ENCODE data around the gene CHIA.

Gene CHIA

DNA sequence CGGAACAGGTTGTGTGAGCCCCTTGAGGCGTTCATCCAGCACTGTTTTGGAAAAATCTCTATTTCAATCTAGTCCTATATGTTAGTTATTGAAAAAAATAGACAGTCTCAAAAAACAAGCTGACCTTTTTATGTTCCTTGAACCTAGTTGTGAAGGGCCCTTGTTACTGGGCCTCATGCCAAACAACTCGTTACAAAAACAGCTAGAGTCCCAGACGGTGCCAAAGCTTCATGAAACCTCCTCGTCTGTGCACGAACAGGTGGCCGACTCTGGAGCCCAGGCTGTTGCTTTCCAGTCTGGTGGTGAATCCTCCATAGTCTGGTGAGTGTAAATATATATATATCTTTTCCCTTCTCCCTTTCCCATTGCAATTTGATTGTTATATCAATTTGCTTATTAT lies at the start of gene CHIA:
Gene CHIA (plus strand): TSS at position 222 of the 400 bp plus-strand sequence. CDS start 19,617 bp downstream, outside the sequence.
- no peak for DNase-seq

DNA sequence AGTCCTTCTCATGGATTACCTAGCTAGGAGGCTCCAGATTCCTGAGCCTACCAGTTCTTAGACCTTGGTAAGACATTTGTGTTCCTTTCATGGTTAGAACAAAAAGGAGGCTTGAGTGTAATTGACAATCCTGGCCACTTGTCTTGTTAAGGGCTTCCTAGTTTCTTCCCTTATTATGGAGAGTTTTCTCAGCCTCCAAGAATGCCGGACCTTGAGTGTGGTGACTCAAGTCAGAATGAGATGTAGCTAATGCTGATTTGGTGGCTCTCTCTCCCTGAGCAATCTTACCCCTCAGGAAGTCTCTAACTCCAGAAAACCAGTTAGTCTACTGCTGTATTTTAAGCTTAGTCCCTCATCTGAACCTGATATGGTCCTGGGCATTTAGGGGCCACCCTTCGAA lies 48.9 kb upstream of the CHIA start:
- no peak for DNase-seq

DNA sequence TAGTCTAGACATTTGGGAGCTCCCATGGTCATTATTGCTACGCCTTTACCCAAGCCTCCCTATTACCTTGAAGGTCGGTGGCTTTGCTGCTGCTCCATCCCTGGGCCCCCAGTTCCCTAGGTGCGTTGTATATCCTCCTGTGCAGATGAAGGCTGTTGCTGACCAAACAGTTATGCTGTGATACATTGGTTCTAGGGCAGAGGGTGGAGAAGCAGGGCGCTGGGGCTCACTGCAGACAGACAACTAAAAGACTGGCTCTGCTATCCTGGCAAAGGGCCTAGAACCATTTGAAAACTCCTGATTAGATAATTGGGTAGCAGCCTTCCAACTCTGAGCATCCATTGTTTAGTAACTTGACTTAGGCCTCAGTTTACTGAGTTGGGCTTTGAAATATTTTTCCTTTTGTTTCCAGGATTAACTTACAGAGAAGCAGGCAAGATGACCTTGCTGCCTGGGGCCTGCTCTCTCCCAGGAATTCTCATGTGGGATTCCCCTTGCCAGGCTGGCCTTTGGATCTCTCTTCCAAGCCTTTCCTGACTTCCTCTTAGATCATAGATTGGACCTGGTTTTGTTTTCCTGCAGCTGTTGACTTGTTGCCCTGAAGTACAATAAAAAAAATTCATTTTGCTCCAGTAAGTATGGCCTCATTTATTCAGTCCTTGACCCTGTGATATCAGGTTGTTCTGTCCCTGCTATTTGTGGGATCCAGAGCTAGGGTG lies 47.7 kb upstream of the CHIA start:
- DNase-seq: no peak

DNA sequence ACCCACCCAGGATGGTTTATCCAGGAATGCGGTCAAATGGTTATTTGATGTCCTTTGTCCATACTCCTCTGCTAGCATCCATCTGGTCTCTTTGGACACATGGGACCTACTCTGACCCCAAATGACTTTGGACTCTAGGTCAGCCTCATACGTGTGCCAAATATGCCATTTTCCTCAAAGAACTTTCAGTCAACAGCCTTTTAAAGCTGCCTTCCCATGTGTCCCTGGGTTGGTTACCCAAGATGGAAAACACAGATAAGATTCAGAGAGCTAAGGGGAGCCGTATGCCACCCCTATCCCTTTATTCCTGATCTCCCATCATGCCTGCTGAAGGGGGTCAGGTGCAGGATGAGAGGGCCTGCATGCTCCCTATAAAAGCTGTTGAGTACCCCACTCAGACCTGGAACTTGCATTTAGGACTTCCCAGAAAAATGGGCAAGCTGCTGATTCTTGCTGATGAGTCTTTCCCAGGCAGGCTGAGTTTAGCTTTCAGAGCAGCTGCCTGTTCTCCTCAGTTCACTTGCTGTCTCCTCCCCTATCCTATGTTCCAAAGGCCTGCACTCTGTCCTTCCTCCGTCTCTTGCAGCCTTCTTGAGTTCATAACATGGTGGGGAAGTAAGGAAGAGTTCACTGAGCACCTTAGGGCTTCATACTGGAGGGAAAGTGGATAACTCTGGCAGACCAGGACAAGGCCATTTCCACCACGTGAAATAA lies 43.4 kb upstream of the CHIA start:
- no peak for DNase-seq

DNA sequence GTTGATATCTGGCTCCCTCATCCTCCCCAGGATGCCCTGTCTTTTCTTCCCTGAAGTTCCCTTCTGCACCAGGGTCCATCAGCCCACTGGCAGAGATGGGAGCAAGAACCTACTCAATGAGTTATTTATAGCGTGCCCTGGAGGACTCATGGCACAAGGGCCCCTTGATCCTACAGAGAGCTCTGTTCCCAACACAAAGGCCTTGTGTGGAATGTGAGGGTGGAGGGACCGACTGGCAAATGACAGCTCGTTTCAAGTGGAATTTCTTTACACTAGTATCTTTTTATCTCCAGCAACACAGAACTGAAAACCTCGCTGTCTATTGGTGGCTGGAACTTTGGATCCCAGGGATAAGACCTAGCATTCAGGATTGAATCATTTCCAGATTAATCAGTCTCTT lies 40.7 kb upstream of the CHIA start:
- no peak for DNase-seq

DNA sequence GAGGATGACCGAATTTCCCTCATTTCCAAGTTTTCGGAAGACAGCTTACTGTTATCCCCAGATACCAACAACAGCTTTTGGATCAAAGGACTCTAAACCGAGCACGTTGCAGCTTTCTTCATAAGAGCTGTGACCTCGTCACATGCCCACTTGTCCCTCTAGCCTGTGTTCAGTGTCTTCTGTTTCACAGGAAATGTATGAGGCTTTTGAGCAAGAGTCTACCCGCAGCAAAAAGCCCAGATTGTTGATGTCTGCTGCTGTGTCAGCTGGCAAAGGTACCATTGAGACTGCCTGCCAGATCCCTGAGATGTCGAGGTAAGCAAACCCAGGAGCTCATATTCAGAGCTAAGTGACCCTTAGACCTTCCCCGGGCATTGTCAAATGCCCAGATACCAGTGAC lies 39.1 kb upstream of the CHIA start:
- DNase-seq: no peak

DNA sequence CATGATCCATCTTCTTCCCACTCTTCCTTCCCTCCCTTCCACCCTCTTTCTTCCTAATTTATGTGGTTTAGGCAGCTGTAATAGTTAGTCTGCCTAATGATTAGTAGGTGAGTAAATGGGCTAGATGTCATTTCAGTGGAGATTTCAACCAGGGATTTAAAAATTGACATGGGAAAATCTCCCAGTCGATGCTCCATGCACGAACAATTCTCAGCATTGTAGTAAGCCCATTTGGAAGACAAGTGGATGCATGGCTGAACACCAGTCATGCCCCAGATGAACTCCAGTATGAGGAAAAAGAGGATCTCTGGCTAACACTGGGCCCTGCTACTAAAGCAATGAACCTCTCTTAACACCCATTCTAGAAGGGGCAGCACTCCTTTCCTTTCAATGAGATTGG lies 37.9 kb upstream of the CHIA start:
- no peak for DNase-seq

DNA sequence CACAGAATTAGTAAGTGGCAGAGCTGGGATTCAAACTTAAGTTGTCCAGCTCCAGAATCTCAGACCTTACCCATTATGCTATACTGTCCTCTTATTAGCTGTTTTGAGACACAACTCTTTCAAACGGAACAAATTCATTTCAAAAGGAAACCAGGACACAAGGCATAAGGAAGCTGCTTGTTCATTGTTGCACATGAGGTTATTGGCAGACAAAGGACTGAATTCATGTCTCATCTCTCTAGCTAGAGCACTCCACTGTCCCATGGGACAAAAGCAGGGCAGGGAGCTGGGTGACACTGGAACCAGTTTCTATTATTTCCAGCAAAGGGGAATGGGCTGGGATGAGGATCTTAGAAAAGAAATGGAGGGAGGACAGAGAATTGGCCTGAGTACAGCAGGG lies 36.8 kb upstream of the CHIA start:
- DNase-seq: no peak

DNA sequence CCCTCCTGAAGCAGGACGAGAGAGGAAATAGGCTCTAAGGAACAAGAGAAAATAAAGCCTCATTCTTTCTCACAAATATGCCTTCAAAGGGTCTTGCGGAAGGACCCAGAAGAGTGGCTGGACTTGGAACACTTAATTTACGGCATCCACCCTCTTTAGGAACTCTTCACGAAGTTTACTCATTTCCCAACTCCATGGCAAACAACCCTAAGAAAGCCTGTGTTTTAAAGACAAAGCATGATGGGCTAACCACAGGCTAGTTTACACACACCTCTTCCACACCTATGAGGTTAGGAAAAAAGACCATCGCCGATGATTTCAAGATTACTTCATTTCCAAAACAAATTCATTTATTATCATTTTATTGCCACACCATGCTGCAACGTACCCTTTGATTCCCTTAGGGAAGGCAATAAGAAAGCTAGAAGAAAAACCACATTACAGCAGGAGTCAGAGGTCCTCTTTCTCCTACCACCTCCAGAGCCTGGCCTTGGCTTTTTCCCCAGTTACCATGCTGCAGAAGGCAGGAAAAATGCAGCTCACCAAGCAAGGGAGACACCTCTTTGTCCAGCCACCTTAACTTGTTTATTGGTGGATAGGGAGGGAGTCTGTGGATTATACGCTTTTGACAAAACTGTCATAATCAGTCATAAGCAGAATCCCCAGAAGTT lies 33.5 kb upstream of the CHIA start:
- no peak for DNase-seq

DNA sequence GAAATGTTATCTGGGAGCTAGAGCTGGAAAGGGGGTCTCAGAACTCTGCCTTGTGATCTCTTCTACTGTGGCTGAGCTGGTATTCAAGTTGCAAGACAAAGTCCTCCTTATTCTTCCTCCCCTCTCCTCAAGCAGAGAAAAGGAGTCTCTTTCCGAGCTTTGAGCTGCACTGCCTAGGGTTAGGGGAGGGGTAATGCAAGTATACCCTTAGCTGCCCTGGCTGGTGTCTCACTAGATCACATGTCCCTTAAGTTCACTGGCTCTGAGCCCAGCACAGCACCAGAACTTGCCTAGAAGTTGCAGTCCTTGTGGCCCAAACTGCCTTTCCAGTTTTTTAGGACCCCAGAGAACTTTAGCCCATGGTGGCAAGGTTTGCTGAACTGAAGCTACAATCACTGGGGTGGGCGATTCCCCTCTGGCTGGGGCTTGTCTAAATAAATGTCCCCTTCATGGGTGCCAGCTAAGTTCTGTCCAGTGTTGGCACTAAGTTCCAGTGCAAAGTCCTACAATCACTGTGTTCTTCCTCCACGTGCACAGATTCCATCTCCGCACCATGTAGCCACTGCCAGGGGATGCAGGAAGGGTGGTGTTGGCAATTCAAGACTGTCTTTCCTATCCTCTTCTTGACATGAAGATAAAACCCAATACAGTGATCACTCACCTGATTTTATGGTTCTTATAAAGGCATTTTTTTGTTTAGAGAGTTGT lies 22.7 kb upstream of the CHIA start:
- no peak for DNase-seq

DNA sequence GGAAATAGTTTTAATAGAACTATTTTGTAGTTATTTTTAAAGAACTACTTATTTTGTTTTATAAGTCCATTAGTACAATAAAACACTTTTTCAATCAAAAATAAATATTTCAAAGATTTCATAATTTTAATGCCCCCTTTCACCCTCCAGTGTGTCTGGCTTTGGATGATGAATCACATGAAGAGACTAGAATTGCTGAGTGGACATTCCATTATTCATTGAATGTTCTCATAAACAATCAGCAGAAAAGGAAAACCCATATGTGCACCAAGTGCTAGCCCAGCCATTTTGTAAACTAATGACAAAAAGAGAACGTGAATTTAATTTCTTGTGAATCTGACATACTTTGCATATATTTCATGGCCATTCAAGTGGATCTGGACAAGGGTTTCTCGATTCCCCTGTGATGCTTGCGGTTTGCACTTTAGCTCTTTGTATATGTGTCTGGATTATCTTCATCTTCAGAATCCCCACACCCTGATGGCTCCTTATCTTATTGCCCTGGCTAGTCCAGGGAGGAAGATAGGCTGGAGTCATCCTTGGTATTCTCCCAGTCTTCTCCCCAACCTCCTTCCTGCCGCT lies 20.7 kb upstream of the CHIA start:
- DNase-seq: no peak

DNA sequence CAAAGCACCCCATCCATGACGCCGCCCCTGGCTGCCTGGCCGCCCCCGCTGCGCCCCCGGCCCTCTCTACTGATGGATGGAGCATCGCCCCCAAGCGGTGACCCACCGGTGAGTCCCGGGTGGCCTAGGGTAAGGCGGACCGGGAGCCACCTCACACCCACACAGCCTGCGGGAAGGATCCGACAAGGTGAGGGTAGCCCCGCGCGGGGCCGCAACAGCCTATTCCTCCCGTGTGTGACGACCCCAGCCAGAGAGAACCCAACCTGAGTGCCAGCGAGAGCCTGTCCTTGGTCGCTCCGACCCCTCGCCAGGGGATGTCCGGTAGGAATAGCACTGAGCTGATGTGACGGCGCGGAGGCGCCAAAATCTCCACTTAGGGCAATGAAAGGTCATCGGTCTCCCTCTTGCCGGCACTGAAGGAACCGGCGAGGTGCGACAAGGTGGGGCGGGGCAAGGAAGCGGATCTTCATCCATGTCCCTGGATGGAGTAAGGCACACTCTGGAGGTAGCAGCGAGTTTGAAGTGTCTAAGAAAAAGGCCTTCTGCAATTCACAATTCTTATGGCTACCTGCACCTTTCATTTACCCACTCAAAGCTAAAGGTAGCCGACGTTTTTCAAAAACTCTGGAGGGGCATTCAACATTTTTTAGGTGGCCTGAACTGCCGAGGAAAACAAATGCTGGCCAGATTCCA lies 19.7 kb upstream of the CHIA start:
- DNase-seq: no peak

DNA sequence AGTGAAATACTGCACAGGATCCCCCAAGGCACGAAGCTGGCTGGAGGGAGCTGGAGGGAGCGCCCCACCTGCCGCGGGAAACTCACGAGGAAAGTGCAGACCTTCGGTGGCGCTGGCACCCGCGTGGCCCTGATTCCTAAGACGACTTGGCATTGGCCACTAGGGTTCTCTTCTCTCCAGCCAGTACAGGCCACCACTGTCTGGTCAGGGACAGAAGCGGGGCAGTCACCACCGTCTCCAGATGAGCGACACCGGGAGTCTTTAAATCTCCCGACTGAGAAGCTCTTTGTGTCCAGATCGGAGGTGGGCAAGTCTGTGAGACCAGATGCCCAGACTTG lies 19.2 kb upstream of the CHIA start:
- no peak for DNase-seq

DNA sequence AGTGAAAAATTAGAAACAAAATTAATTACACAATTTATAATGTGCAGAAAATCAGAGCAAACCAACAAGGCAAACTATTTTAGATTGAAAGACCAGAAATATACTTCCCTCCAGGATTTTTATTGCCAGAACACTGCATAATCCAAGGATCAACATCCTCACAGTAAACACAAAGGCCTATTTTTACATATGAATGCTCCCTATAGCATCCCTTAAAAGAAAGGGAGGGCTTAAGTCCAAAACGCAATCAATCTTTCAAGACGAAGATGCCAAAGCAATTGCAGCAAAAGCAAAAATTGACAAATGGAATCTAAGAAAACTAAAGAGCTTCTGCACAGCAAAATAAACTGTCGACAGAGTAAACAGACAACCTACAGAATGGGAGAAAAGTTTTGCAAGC lies 18.6 kb upstream of the CHIA start:
- DNase-seq: no peak

DNA sequence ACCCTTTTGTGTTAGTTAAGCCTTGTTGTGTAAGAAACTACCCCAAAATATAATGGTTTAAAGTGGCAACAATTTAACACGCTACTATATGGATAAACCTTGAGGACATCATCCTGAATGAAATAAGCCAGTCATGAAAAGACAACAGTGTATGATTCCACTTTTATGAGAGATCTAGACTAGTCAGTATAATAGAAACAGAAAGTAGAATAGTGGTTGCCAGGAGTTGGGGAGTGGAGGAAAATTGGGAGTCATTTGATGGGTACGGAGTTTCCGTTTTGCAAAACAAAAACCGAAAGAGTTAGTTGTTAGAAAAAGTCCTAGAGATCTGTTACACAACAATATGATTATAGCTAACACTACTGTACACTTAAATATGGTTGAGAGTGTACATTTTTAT lies 16.0 kb upstream of the CHIA start:
- peak; percentile 16 for DNase-seq

DNA sequence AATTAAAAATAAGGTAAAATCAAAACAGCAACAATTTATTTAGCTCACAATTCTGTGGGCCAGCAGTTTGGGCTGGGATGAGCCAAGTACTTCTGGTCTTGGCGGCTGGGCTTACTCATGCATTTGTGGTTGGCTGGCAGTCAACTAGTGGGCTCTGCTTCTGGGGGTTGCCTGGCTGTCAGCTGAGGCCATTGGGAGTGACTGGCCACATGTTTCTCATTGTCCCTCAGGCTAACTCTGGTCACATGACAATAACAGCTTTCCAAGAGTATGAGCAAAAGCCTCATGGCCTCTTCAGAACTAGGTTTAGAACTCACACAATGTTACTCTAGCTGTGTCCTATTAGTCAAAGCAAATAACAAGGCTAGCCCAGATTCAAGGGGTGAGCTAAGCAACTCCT lies 15.6 kb upstream of the CHIA start:
- DNase-seq: no peak

DNA sequence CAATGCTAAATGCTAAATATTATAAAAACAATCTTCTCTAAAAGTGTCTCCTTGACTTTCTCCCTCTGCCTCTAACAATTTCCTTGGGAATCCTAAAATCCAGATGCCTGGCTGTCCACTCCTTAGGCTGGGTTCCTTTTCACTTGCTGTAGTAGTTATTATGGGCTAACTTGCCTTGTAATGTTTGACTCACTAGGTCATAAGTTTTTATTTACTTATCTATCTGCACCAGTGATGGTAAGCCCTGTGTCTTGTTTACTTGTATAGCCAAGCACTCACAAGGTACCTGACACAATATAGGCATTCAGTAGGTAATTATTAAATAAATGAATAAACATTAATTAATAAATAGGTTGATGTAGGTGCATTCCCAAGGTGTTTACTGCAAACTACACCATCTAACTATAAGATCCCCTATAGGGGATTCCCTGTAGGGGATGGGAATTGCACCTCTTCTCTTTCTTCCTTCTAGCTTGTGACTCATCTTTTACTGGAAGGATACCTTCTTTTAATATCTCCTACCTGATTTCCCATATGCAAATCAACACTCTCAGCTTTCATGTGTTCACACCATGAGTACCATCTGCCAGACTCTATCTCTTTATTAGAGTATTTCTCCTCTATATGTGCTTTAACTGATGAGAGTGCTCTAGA lies 14.7 kb upstream of the CHIA start:
- no peak for DNase-seq

DNA sequence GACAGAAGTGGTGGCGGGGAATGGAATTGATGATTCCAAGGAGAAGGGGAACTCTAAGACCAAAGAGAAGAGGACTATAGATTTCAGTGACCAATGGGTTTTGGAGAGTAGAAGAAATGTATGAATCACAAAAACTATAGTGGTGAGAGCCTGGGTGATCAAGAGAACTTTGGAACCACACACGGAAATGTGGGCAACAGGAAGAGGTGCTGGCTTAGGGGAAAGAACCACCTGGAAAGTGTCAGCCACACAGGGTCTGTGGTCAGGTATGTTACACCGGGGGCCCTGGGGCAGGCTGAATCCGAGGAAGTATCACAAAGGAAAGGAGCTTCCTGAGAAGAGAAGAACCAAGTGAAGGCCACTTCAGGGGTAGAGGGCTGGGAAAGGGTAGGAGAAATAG lies 11.5 kb upstream of the CHIA start:
- DNase-seq: no peak

DNA sequence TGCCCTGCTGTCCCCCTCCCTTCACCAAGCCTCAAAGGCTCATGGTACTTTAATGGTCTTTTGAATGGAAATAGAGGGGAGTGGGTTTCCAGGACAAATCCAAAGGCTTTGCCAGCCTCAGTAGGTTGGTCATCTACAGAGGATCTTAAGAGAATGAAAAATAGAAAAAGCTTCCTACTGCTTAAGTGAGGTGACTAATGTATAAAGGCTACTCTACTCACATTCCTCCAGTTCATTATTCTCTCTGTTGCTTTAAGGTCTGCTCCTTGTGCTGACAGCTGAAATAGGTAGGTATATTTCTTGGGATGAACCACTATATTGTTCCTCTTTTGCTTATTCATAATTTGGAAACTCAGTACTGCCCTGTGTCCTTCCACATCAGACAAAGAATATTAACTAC lies 10.4 kb upstream of the CHIA start:
- DNase-seq: no peak

DNA sequence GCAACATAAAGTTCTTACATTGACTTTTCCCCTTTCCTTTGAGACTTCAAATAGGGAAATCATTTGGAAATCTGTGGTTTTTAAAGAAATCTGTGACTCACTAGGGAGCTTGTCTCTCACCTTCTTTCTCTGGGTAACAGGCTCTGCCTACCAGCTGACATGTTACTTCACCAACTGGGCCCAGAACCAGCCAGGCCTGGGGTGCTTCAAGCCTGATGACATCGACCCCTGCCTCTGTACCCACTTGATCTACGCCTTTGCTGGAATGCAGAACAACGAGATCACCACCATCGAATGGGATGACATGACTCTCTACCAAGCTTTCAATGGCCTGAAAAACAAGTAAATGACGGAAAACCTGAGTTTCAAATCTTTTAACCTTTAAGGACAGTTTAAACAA lies 9.2 kb upstream of the CHIA start:
- no peak for DNase-seq

DNA sequence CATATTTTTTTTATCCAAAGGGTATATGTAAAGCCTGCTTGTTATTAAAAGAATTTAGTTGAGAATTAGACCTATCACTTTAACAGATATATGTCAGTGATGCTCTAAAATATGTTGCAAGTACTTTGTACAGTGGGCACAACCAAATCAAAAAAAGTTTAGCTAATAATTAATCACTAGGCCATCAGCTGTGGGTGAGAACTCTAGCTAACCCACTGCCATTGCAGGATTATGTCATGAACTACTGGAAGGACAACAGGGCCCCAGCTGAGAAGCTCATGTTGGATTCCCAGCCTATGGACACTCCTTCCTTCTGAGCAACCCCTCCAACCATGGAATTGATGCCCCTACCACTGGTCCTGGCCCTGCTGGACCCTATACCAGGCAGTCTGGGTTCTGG lies 6.8 kb upstream of the CHIA start:
- no peak for DNase-seq

DNA sequence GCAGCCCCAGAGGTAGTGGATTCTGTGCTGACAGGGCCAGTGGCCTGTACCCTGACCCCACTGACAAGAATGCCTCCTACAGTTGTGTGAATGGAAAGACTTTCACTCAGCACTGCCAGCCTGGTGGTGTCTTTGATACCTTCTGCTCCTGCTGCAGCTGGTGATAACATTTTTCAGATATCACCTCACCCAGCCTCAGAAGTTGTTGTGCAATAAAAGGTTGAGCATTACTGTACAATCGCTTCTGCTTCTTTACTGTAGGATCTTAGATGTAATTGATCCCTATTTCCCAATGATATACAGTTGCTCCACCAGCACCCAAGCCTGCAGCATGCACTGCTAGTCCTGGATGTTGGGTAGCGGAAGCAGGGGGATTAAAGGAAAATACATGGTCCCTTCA lies 4.8 kb upstream of the CHIA start:
- DNase-seq: no peak

Measured in CD4-positive, alpha-beta T cell treated with Interleukin-21 for 1 hour (primary cell).